Measurements from ENCODE around the gene IL24. TPM values are rescaled to one million over a fixed set of nuclear protein-coding genes. Genes with fewer than 3 reads are reported as not detected.

The IL24 gene
- polyA plus RNA-seq, 3 donors, result 0.16 TPM; not detected in 2

GRCh38 chr1:206912445-206913095 lies 15.3 kb downstream of the IL24 start:
- no peaks in the 10 kb centered on the region for H3K79me2 ChIP-seq (ENCODE audit: insufficient read depth, low read length)
- no peak overlapping the region for H3K4me3 Mint-ChIP-seq
- H3K27ac Mint-ChIP-seq, result peak overlapping the region in 2 of 7 donors; percentile 27 to 60
- intact Hi-C loops (cut with micrococcal nuclease), result loop anchor here (2.0 to 10.0 kb wide), 5 partner anchors 45 to 278 kb away; partner anchors contain the start of genes DYRK3 (in 2 of the 2), IL20 (in 2 of the 2) and FCAMR (in 1 of the 2)
- H3K4me1 ChIP-seq (ENCODE audit: control insufficient read depth in 1 of 2, insufficient read depth in 2 of 2, low read length in 2 of 2), result peaks cover 10 to 11% of the 10 kb centered on the region in 2 donors
- no peaks in the 10 kb centered on the region for H4K20me1 ChIP-seq (ENCODE audit: insufficient read depth, low read length)
- H3K36me3 ChIP-seq (replicated peaks in 1 of 2; ENCODE audit: control insufficient read depth in 1 of 2, insufficient read depth in 2 of 2, low read length in 2 of 2), result no peaks in the 10 kb centered on the region
- peak; percentile 88 for TF ChIP-seq CTCF (IDR thresholded peaks at IDR 0.05)
- WGBS (ENCODE audit: insufficient coverage), result 33% methylated on average over 5 of the region's 7 CpGs
- H3K9me3 Mint-ChIP-seq, result peaks cover 0 to 19% (median 2%) of the 10 kb centered on the region in 7 donors
- no peak overlapping the region for H3K9ac ChIP-seq (ENCODE audit: insufficient read depth, low read length, poor library complexity, severe bottlenecking)
- peaks cover 35 to 52% (median 40%) of the 10 kb centered on the region in 3 donors for H3K27me3 Mint-ChIP-seq (ENCODE audit: low read depth in 3 of 3)
- H3K4me3 ChIP-seq (replicated peaks in 1 of 3; ENCODE audit: low read depth in 2 of 3, low read length in 3 of 3), result no peak overlapping the region
- no peaks in the 10 kb centered on the region for H3K9me3 ChIP-seq (replicated peaks in 1 of 2; ENCODE audit: control insufficient read depth in 1 of 2, insufficient read depth in 1 of 2, low read length in 2 of 2)
- peaks cover 30 to 39% of the 10 kb centered on the region in 2 donors for H3K27me3 ChIP-seq (ENCODE audit: control insufficient read depth in 2 of 2, insufficient read depth in 2 of 2, low read length in 2 of 2)
- DNase-seq, result peak; percentile 65 to 84 (median 75)
- peaks cover 24% of the 10 kb centered on the region for H3K4me1 Mint-ChIP-seq
- no peak overlapping the region for H3K27ac ChIP-seq (ENCODE audit: low read depth in 1 of 2, low read length in 2 of 2)
- no peak overlapping the region for H3K4me2 ChIP-seq (replicated peaks; ENCODE audit: extremely low read depth, low read length, poor library complexity, severe bottlenecking)
- no peak overlapping the region for H2AFZ ChIP-seq (ENCODE audit: insufficient read depth, low read depth, low read length, poor library complexity, severe bottlenecking)
- peaks cover 0 to 14% of the 10 kb centered on the region in 2 donors for H3K36me3 Mint-ChIP-seq

- no peak overlapping the region for H3K9ac ChIP-seq (ENCODE audit: insufficient read depth, low read length, poor library complexity, severe bottlenecking)
- H2AFZ ChIP-seq (ENCODE audit: insufficient read depth, low read depth, low read length, poor library complexity, severe bottlenecking), result no peak overlapping the region
- intact Hi-C loops (cut with micrococcal nuclease), result loop anchor here (2.0 to 10.0 kb wide), 5 partner anchors 47 to 279 kb away; partner anchors contain the start of genes DYRK3 (in 2 of the 2), IL20 (in 2 of the 2) and FCAMR (in 1 of the 2)
- H3K4me2 ChIP-seq (replicated peaks; ENCODE audit: extremely low read depth, low read length, poor library complexity, severe bottlenecking), result no peak overlapping the region
- peaks cover 0 to 11% (median 1%) of the 10 kb centered on the region in 7 donors for H3K9me3 Mint-ChIP-seq
- no peaks in the 10 kb centered on the region for H3K36me3 ChIP-seq (replicated peaks in 1 of 2; ENCODE audit: control insufficient read depth in 1 of 2, insufficient read depth in 2 of 2, low read length in 2 of 2)
- H3K27ac ChIP-seq (ENCODE audit: low read depth in 1 of 2, low read length in 2 of 2), result no peak overlapping the region
- H4K20me1 ChIP-seq (ENCODE audit: insufficient read depth, low read length), result no peaks in the 10 kb centered on the region
- peaks cover 9 to 10% of the 10 kb centered on the region in 2 donors for H3K4me1 ChIP-seq (ENCODE audit: control insufficient read depth in 1 of 2, insufficient read depth in 2 of 2, low read length in 2 of 2)
- H3K4me3 Mint-ChIP-seq, result no peak overlapping the region
- H3K4me1 Mint-ChIP-seq, result peaks cover 24% of the 10 kb centered on the region
- no peaks in the 10 kb centered on the region for H3K9me3 ChIP-seq (replicated peaks in 1 of 2; ENCODE audit: control insufficient read depth in 1 of 2, insufficient read depth in 1 of 2, low read length in 2 of 2)
- no peak for DNase-seq
- no peak overlapping the region for H3K4me3 ChIP-seq (replicated peaks in 1 of 3; ENCODE audit: low read depth in 2 of 3, low read length in 3 of 3)
- peaks cover 21 to 25% of the 10 kb centered on the region in 2 donors for H3K27me3 ChIP-seq (ENCODE audit: control insufficient read depth in 2 of 2, insufficient read depth in 2 of 2, low read length in 2 of 2)
- 44% methylated on average over 2 of the region's 12 CpGs for WGBS (ENCODE audit: insufficient coverage)
- H3K27me3 Mint-ChIP-seq (ENCODE audit: low read depth in 3 of 3), result peaks cover 25 to 43% (median 28%) of the 10 kb centered on the region in 3 donors
- peaks cover 0 to 7% of the 10 kb centered on the region in 2 donors for H3K36me3 Mint-ChIP-seq
- peak overlapping the region in 1 of 7 donors; percentile 34 for H3K27ac Mint-ChIP-seq
- TF ChIP-seq CTCF (IDR thresholded peaks at IDR 0.05), result no peak
- H3K79me2 ChIP-seq (ENCODE audit: insufficient read depth, low read length), result no peaks in the 10 kb centered on the region
Observed at GRCh38 chr1:206913766-206914537, 16.7 kb downstream of the IL24 start.

Data from CD14-positive monocyte (primary cell).